ENCODE data around the gene SRGAP1. TPM values are rescaled to one million over a fixed set of nuclear protein-coding genes. Genes with fewer than 3 reads are reported as not detected.

The SRGAP1 gene
- 6.2 and 6.9 TPM in 2 replicates for total RNA-seq

DNA sequence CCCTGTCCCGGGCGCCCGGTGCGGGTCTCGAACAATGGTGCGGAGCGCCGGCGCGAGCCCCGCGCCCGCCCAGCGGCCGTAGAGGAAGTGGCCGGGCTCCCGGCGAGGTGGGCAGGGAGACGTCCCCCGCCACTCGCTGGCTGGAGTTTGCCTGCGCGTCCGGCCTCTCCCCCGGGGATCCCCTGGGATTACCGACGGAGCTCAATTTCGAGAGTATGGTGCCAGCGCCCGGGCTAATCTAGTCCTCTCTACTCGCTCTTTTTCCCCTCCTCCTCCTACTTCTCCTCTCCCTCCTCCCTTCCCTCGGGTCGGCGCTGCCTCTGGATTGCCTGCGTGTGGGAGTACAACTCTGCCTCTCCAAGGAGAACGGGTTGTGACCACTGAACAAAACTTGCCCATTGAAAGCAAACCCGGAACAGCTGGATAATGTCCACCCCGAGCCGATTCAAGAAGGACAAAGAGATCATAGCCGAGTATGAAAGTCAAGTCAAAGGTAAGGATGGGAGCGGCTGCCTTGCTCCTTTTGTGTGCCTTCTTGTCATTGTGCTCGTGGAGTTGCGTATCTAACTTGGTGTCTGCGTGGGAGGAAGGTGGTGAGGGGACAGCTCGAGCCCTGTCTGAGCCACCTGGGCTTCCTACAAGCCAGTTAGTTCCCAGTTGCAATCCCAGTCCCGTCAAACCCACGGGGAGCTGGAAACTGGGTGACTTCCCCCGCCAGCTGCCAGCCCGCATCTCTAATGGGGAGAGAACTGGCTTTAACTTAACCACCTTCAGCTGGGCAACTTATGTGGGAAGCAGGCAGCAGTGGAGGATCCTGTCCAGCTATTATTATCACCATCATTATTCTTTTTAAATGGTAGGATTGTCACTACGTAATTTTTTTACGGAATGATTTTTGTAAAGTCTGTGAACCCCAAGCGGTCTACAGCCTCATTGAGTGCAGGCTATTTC lies at the start of gene SRGAP1:
SRGAP1 (plus strand) TSS at position 310 of the 951 bp plus-strand sequence; CDS start at position 427, 117 bp downstream.

Small RNA genes lying within 50 kb of the gene (small RNA-seq; reads per million reads assigned to genes)
- gene AC020611.1 = not detected
- not detected for gene RNU6-1009P

Other genes with a start within 250 kb of the SRGAP1 start
- gene DPY19L2, start 176.2 kb upstream of the SRGAP1 start, total RNA-seq = 0.29 and 0.98 TPM in 2 replicates
- 9.8 and 10.1 TPM in 2 replicates for gene RXYLT1, start 64.8 kb upstream of the SRGAP1 start, total RNA-seq

Data from vein endothelial cell (primary cell).